HEK293 (cell line): ENCODE results near the gene TRAF3IP3.

Experiments
- CTCF ChIA-PET: fragments of 350-600 bp; formaldehyde crosslinking; extraction: SDS; loops from one replicate; lab custom pipeline; 2021; ENCODE audit warnings: antibody characterized with exemption; lab: Yijun Ruan, JAX
- POLR2A ChIA-PET: fragments of 300-600 bp; formaldehyde crosslinking; extraction: SDS; loops from one replicate; lab custom pipeline; 2020; ENCODE audit warnings: antibody characterized with exemption, inconsistent platforms; lab: Yijun Ruan, JAX
- H3K27ac ChIP-seq: fragments of 200-500 bp; sonication (Bioruptor generic); 2 replicates; pipeline ENCODE4 v1.5.1; 2014; ENCODE audit warnings: low read depth, low read length, control low read depth, inconsistent platforms; ENCODE audit errors: extremely low read depth
- H3K36me3 ChIP-seq, 2 experiments: fragments of 200-500 bp in 1 of 2; sonication (Bioruptor generic) in 1 of 2; 1 replicate in 1 of 2; 2 replicates in 1 of 2; pipeline ENCODE4 v1.5.1; 2014 to 2017; ENCODE audit warnings: inconsistent platforms in 2 of 2, low read length in 2 of 2; ENCODE audit not compliant: control insufficient read depth in 2 of 2, insufficient read depth in 1 of 2
- H3K4me1 ChIP-seq: fragments of 200-500 bp; sonication (Bioruptor generic); 2 replicates; pipeline ENCODE4 v1.5.1; 2014; ENCODE audit warnings: mild to moderate bottlenecking, low read length, inconsistent platforms; ENCODE audit not compliant: control insufficient read depth, insufficient read depth
- H3K4me3 ChIP-seq: 2 replicates; pipeline ENCODE4 v1.5.1; 2011; ENCODE audit warnings: low read depth, mild to moderate bottlenecking, control low read depth, low read length, moderate library complexity
- H3K9me3 ChIP-seq: fragments of 200-500 bp; sonication (Bioruptor generic); 2 replicates; pipeline ENCODE4 v1.5.1; 2014; ENCODE audit warnings: low read depth, low read length, inconsistent platforms; ENCODE audit not compliant: control insufficient read depth, insufficient read depth
- GLI4 ChIP-seq: fragments of 450-650 bp; formaldehyde crosslinking; IDR thresholded peaks from 2 replicates; pipeline ENCODE4 v1.5.1; 2016; ENCODE audit warnings: missing biosample characterization, missing genetic modification characterization
- GLIS1 ChIP-seq: fragments of 450-650 bp; formaldehyde crosslinking; IDR thresholded peaks from 2 replicates; pipeline ENCODE4 v1.5.1; 2016; ENCODE audit warnings: missing biosample characterization, missing genetic modification characterization
- GLIS2 ChIP-seq: fragments of 450-650 bp; formaldehyde crosslinking; IDR thresholded peaks from 2 replicates; pipeline ENCODE4 v1.5.1; 2016; ENCODE audit warnings: missing biosample characterization, missing genetic modification characterization
- HOXA7 ChIP-seq: sonication (generic); formaldehyde crosslinking; IDR thresholded peaks from 2 replicates; pipeline ENCODE4 v1.8.1; 2022; ENCODE audit warnings: missing genetic modification reagents, borderline replicate concordance
- KLF1 ChIP-seq: fragments of 450-650 bp; formaldehyde crosslinking; IDR thresholded peaks from 2 replicates; pipeline ENCODE4 v1.5.1; 2016; ENCODE audit warnings: missing biosample characterization, missing genetic modification characterization
- PRDM1 ChIP-seq: fragments of 450-650 bp; formaldehyde crosslinking; IDR thresholded peaks from 2 replicates; pipeline ENCODE4; 2016; ENCODE audit warnings: missing biosample characterization, missing genetic modification characterization
- SCRT2 ChIP-seq: fragments of 450-650 bp; formaldehyde crosslinking; IDR thresholded peaks from 2 replicates; pipeline ENCODE4 v1.5.1; 2016; ENCODE audit warnings: missing biosample characterization, missing genetic modification characterization
- ZBTB21 ChIP-seq: fragments of 450-650 bp; formaldehyde crosslinking; IDR thresholded peaks from 2 replicates; pipeline ENCODE4 v1.5.1; 2017; ENCODE audit warnings: missing biosample characterization, missing genetic modification characterization
- ZBTB6 ChIP-seq: fragments of 450-650 bp; formaldehyde crosslinking; IDR thresholded peaks from 2 replicates; pipeline ENCODE4 v1.5.1; 2017; ENCODE audit warnings: missing biosample characterization, missing genetic modification characterization
- ZBTB8A ChIP-seq: fragments of 450-650 bp; formaldehyde crosslinking; IDR thresholded peaks from 2 replicates; pipeline ENCODE4 v1.5.1; 2016; ENCODE audit warnings: missing biosample characterization, missing genetic modification characterization
- ZNF221 ChIP-seq: fragments of 450-650 bp; formaldehyde crosslinking; IDR thresholded peaks from 2 replicates; pipeline ENCODE4 v1.5.1; 2017; ENCODE audit warnings: missing biosample characterization, missing genetic modification characterization, borderline replicate concordance
- ZNF362 ChIP-seq: fragments of 450-650 bp; formaldehyde crosslinking; IDR thresholded peaks from 2 replicates; pipeline ENCODE4 v1.5.1; 2016; ENCODE audit warnings: missing biosample characterization, missing genetic modification characterization
- ZNF37A ChIP-seq: fragments of 450-650 bp; IDR thresholded peaks from 2 replicates; pipeline ENCODE4 v1.5.1; 2018; ENCODE audit warnings: missing biosample characterization, missing genetic modification characterization
- ZNF398 ChIP-seq: fragments of 450-650 bp; formaldehyde crosslinking; IDR thresholded peaks from 2 replicates; pipeline ENCODE4 v1.5.1; 2017; ENCODE audit warnings: missing biosample characterization, missing genetic modification characterization
- ZNF639 ChIP-seq: fragments of 450-650 bp; formaldehyde crosslinking; IDR thresholded peaks from 2 replicates; pipeline ENCODE4 v1.5.1; 2016; ENCODE audit warnings: missing biosample characterization, missing genetic modification characterization
- ZNF660 ChIP-seq: fragments of 450-650 bp; IDR thresholded peaks from 2 replicates; pipeline ENCODE4 v1.5.1; 2018; ENCODE audit warnings: missing biosample characterization, mild to moderate bottlenecking, missing genetic modification characterization
- ZNF792 ChIP-seq: fragments of 450-650 bp; formaldehyde crosslinking; IDR thresholded peaks from 2 replicates; pipeline ENCODE4 v1.5.1; 2016; ENCODE audit warnings: missing biosample characterization, missing genetic modification characterization
- ZSCAN30 ChIP-seq: fragments of 450-650 bp; IDR thresholded peaks from 2 replicates; pipeline ENCODE4 v1.5.1; 2018; ENCODE audit warnings: missing biosample characterization, mild to moderate bottlenecking, missing genetic modification characterization, moderate library complexity

TRAF3IP3 gene

GRCh38 chr1:209802780-209803152 is 46.9 kb downstream of the TRAF3IP3 start:
- no peaks in the 10 kb centered on the region for H3K36me3 ChIP-seq
- POLR2A ChIA-PET = interaction anchor here (2.4 to 2.5 kb wide), 2 partner anchors 19 to 25 kb away, joined by 6 to 12 read pairs; partner anchors contain the start of genes C1orf74 and UTP25

GRCh38 chr1:209803568-209803967 is 47.7 kb downstream of the TRAF3IP3 start:
- Histone ChIP-seq H3K4me3 (no peak overlapping the region), H3K27ac (no peak overlapping the region), H3K4me1 (peaks cover 20% of the 10 kb centered on the region), H3K9me3 (no peaks in the 10 kb centered on the region), H3K36me3 (no peaks in the 10 kb centered on the region)
- no peak for TF ChIP-seq KLF1
- TF ChIP-seq ZNF792 (tag by site-specific recombination) = no peak
- TF ChIP-seq SCRT2 (tag by site-specific recombination) = peak; percentile 70
- peak; percentile 17; the same call in 1 of the 2 replicates for TF ChIP-seq ZNF398
- TF ChIP-seq ZSCAN30 (tag by site-specific recombination) = no peak
- TF ChIP-seq PRDM1 (tag by site-specific recombination) = no peak
- POLR2A ChIA-PET = no interaction called here
- CTCF ChIA-PET = interaction anchor here (0.9 to 6.5 kb wide), 3 partner anchors 11 to 23 kb away, joined by 3 to 49 read pairs (median 3); no protein-coding TSS in a partner anchor

More at GRCh38 chr1:209802780-209803152, 46.9 kb downstream of the TRAF3IP3 start:
- peaks cover 19% of the 10 kb centered on the region for H3K4me1 ChIP-seq
- H3K4me3 ChIP-seq = no peak overlapping the region
- no peaks in the 10 kb centered on the region for H3K9me3 ChIP-seq
- TF ChIP-seq GLI4 (tag by site-specific recombination) = no peak
- CTCF ChIA-PET = interaction anchor here (0.6 to 6.5 kb wide), 4 partner anchors 10 to 24 kb away, joined by 3 to 49 read pairs (median 3); no protein-coding TSS in a partner anchor
- no peak overlapping the region for H3K27ac ChIP-seq

- Histone ChIP-seq H3K4me1 (peaks cover 20% of the 10 kb centered on the region), H3K4me3 (peak overlapping the region; percentile 85), H3K27ac (no peak overlapping the region), H3K36me3 (no peaks in the 10 kb centered on the region), H3K9me3 (no peaks in the 10 kb centered on the region)
- no peak for TF ChIP-seq ZNF660 (tag by site-specific recombination)
- no peak for TF ChIP-seq ZNF221
- TF ChIP-seq ZBTB6 (tag by site-specific recombination) = no peak
- TF ChIP-seq HOXA7 (CRISPR knock-in tag) = no peak
- TF ChIP-seq GLIS2 (tag by site-specific recombination) = no peak
- no peak for TF ChIP-seq ZNF639 (tag by site-specific recombination)
- no peak for TF ChIP-seq ZNF362 (tag by site-specific recombination)
- no peak for TF ChIP-seq GLIS1
- no peak for TF ChIP-seq ZNF37A
- no peak for TF ChIP-seq ZBTB21 (tag by site-specific recombination)
- no peak for TF ChIP-seq ZBTB8A (tag by site-specific recombination)
- CTCF ChIA-PET = interaction anchor here (1.1 to 7.5 kb wide), 2 partner anchors 18 to 57 kb away, joined by 4 to 111 read pairs; no protein-coding TSS in a partner anchor
- POLR2A ChIA-PET = interaction anchor here (1.0 to 4.1 kb wide), 5 partner anchors 10 to 22 kb away, joined by 3 to 21 read pairs (median 14); partner anchors contain the start of genes C1orf74 and UTP25
Measured at GRCh38 chr1:209805341-209805781, 49.5 kb downstream of the TRAF3IP3 start.
